Spleen (tissue), 7 donors: ENCODE results near the gene ZNF625.
A peak's percentile ranks its signal among the peaks of the same experiment; 100 is the strongest.

Source experiments
- CTCF ChIP-seq, 11 experiments: fragments of 200-600 bp in 7 of 11; fragments of 450-650 bp in 4 of 11; sonication (generic) in 4 of 11; IDR thresholded peaks in 8 of 11; conservative IDR thresholded peaks in 3 of 11; 1 replicate in 7 of 11; 2 replicates in 4 of 11; pipeline versions ENCODE4 v1.4.0 to v1.8.0; 2016 to 2021; ENCODE audit warnings: antibody characterized with exemption in 11 of 11, inconsistent platforms in 4 of 11, mild to moderate bottlenecking in 1 of 11
- POLR2A ChIP-seq, 3 donors: fragments of 450-650 bp; IDR thresholded peaks; one replicate each; pipeline ENCODE4 v1.5.1; 2017; ENCODE audit warnings: antibody characterized with exemption in 3 of 3, mild to moderate bottlenecking in 1 of 3
- donor health status: DM: no; HTN: no; CAD: no; lungs with moderate emphysema.
- donor health status: DM: no; HTN: no; CAD: no.
- donor health status: DM: no; HTN: no; CAD: no.

DNA sequence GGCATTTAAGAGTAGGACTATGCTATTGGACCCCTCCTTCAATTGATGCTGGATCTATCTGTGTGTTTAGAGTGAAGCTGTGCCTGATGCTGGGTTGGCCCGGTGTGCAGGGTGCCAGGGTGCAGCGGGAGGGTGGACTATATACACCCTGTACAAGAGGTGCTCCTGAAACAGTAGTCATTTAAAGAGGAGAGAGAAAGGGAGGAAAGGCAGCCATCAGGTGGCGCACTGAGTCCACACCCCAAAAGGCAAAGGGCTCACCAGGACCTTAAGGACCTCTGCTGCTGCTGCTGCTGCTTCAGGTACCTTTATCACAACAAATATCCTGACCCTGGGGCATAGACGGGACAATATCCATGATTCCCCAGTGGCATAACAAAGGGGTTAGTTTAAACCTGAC, 45.7 kb upstream of the ZNF625 start:
- TF ChIP-seq POLR2A (IDR thresholded peaks at IDR 0.05) (no peak), CTCF (IDR thresholded peaks at IDR 0.05 in 8 of 11, conservative IDR thresholded peaks at IDR 0.05 in 3 of 11) (peak in 6 of 11 experiments; percentile 15 to 42 (median 32))
